Hematopoietic multipotent progenitor cell treated with erythropoietin and hydrocortisone succinate and interleukin-3 and kit ligand, for 15 days (in vitro differentiated cells): ENCODE results near the gene AP5Z1.

Experiments used
- DNase-seq: peaks from one replicate; pipeline ENCODE4 v3.0.0-alpha.2; 2015; ENCODE audit warnings: low spot score

Gene AP5Z1

GRCh38 chr7:4775250-4775847 is at the start of gene AP5Z1:
AP5Z1 (plus strand) TSS chr7:4775623; CDS start chr7:4775716, 93 bp downstream.
- peak; percentile 95 for DNase-seq

GRCh38 chr7:4725850-4726450 is 49.5 kb upstream of the AP5Z1 start:
- DNase-seq: no peak

GRCh38 chr7:4726566-4726965 is 48.9 kb upstream of the AP5Z1 start:
- no peak for DNase-seq

- DNase-seq: no peak
These were observed 47.3 kb upstream of the AP5Z1 start for GRCh38 chr7:4727914-4728705.

- no peak for DNase-seq
These were observed 46.2 kb upstream of the AP5Z1 start for GRCh38 chr7:4729266-4729665.

- DNase-seq: no peak
These were observed 45.1 kb upstream of the AP5Z1 start for GRCh38 chr7:4730276-4730675.

GRCh38 chr7:4730971-4731370 is 44.5 kb upstream of the AP5Z1 start:
- DNase-seq: no peak

GRCh38 chr7:4731803-4732202 is 43.6 kb upstream of the AP5Z1 start:
- DNase-seq: no peak

GRCh38 chr7:4733936-4734528 is 41.4 kb upstream of the AP5Z1 start:
- DNase-seq: no peak

GRCh38 chr7:4734587-4735345 is 40.7 kb upstream of the AP5Z1 start:
- DNase-seq: no peak

- no peak for DNase-seq
These were observed 38.1 kb upstream of the AP5Z1 start for GRCh38 chr7:4737300-4737699.

- DNase-seq: no peak
These were observed 36.5 kb upstream of the AP5Z1 start for GRCh38 chr7:4738711-4739527.

GRCh38 chr7:4739528-4739992 is 35.9 kb upstream of the AP5Z1 start:
- DNase-seq: no peak

- DNase-seq: no peak
These were observed 34.6 kb upstream of the AP5Z1 start for GRCh38 chr7:4740796-4741195.

- no peak for DNase-seq
These were observed 33.3 kb upstream of the AP5Z1 start for GRCh38 chr7:4742051-4742573.

GRCh38 chr7:4742852-4743251 is 32.6 kb upstream of the AP5Z1 start:
- no peak for DNase-seq

- DNase-seq: peak; percentile 92
These were observed 30.8 kb upstream of the AP5Z1 start for GRCh38 chr7:4744391-4745264.

- no peak for DNase-seq
These were observed 30.0 kb upstream of the AP5Z1 start for GRCh38 chr7:4745265-4745919.
